22Rv1 (cell line): Measurements from ENCODE around the gene SIPA1L3.

Experiments used
- CTCF ChIP-seq: fragments of 450-650 bp; IDR thresholded peaks from 2 replicates; pipeline ENCODE4 v1.5.1; 2017; ENCODE audit warnings: mild to moderate bottlenecking
- ZFX ChIP-seq: fragments of 450-650 bp; IDR thresholded peaks from 2 replicates; pipeline ENCODE4 v1.6.1; 2017; ENCODE audit warnings: antibody characterized with exemption, borderline replicate concordance

GRCh38 chr19:37906869-37907734 is at the start of gene SIPA1L3:
- TF ChIP-seq CTCF (no peak), ZFX (no peak)
